ENCODE data around the gene NKG7.
A peak's percentile ranks its signal among the peaks of the same experiment; 100 is the strongest.
"Not testable (repeated sequence)": the region's sequence is repeated elsewhere in the genome, so short reads cannot be mapped to it uniquely, and the experiment has no call there.

NKG7 gene

GRCh38 chr19:51372649-51373504 is at the start of gene NKG7:
TSS of gene NKG7 (minus strand) at chr19:51372654. CDS start at chr19:51372535, 119 bp downstream.
- H3K4me3 ChIP-seq = peak within 1 kb of the TSS; percentile 62
- H3K4me2 ChIP-seq = peak within 1 kb of the TSS; percentile 99
- TF ChIP-seq Cebpa-rat (IDR thresholded peaks at IDR 0.05) = peak; percentile 24; the same call in 1 of the 2 replicates
- H3K9me3 ChIP-seq = no peaks in the 10 kb centered on the region
- H3K27me3 ChIP-seq = no peaks in the 10 kb centered on the region
- H3K4me1 ChIP-seq = peaks cover 95% of the 10 kb centered on the region
- peak within 1 kb of the TSS; percentile 83 for H3K9ac ChIP-seq
- peak within 1 kb of the TSS; percentile 96 for H3K27ac ChIP-seq
- H3K36me3 ChIP-seq = no peaks in the 10 kb centered on the region
- no peaks in the 10 kb centered on the region for H4K20me1 ChIP-seq

GRCh38 chr19:51422053-51422448 is 49.6 kb upstream of the NKG7 start:
- Histone ChIP-seq H4K20me1 (no peaks in the 10 kb centered on the region; the same call in 1 of the 2 replicates), H3K27me3 (no peaks in the 10 kb centered on the region), H3K27ac (no peak overlapping the region), H3K4me2 (peak overlapping the region; percentile 75), H3K4me3 (no peak overlapping the region), H3K4me1 (peaks cover 38% of the 10 kb centered on the region), H3K36me3 (no peaks in the 10 kb centered on the region), H3K9ac (no peak overlapping the region), H3K9me3 (no peaks in the 10 kb centered on the region)
- no peak for TF ChIP-seq Cebpa-rat (IDR thresholded peaks at IDR 0.05)

DNA sequence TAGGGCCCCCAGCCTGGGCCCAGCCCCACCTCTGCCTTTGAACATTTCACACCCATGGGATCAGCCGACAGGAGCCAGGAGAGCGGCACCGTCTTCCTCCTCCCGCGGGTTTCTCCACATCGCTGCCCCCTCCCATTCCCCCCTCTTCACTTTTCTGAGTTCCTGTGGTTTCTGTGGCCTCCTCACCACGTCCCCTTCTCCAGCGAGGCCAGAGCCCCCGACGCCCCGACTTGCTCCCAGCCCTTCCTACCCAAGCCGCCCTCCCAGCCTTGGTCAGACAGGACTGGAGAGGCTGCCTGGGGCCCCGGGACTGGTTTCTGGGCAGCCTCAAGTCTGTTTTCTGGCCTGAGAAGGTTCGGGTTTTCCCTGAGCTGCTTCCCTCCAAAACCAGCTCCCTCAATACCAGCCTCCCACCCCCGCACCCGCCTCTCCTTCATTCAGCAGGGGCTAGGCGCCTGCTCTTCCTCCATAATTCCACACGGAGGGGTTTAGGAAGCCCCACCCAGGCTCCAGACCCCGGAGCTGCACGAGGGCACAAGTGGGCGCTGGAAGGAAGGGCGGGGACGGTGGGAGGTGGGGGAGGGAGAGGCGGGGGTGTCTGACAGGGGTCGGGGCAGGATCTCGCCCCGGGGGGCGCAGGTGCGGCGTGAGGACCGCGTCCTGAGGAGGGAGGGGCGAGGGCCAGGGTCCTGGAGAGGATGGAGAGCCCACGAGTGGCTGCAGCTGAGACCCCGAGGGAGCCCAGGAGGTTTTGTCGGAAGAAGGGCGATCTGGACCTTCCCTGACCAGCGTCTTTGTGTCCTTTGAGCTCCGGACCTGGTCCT is 49.0 kb upstream of the NKG7 start:
- TF ChIP-seq Cebpa-rat (IDR thresholded peaks at IDR 0.05) = no peak
- Histone ChIP-seq H3K36me3 (no peaks in the 10 kb centered on the region), H4K20me1 (no peaks in the 10 kb centered on the region; the same call in 1 of the 2 replicates), H3K9ac (no peak overlapping the region), H3K4me1 (peaks cover 44% of the 10 kb centered on the region), H3K9me3 (no peaks in the 10 kb centered on the region), H3K4me2 (peak overlapping the region; percentile 75), H3K4me3 (no peak overlapping the region), H3K27ac (no peak overlapping the region), H3K27me3 (no peaks in the 10 kb centered on the region)

GRCh38 chr19:51420511-51420910 is 48.1 kb upstream of the NKG7 start:
- not testable (repeated sequence) for H3K9ac ChIP-seq, H3K4me3 ChIP-seq
- H3K4me2 ChIP-seq = peak overlapping the region; percentile 75

GRCh38 chr19:51418707-51419106 is 46.3 kb upstream of the NKG7 start:
- Histone ChIP-seq H3K27ac (no peak overlapping the region), H3K9me3 (no peaks in the 10 kb centered on the region), H3K36me3 (peaks cover 22% of the 10 kb centered on the region), H3K4me1 (peaks cover 47% of the 10 kb centered on the region), H3K27me3 (no peaks in the 10 kb centered on the region), H3K9ac (no peak overlapping the region), H3K4me3 (no peak overlapping the region), H3K4me2 (0 out of 2 replicates have a peak overlapping the region, but pooled peaks have one; percentile 87), H4K20me1 (no peaks in the 10 kb centered on the region; the same call in 1 of the 2 replicates)
- TF ChIP-seq Cebpa-rat (IDR thresholded peaks at IDR 0.05) = no peak

More at GRCh38 chr19:51420511-51420910, 48.1 kb upstream of the NKG7 start:
- H3K27ac ChIP-seq, H3K9me3 ChIP-seq, H4K20me1 ChIP-seq, H3K27me3 ChIP-seq, H3K36me3 ChIP-seq: not testable (repeated sequence)
- H3K4me1 ChIP-seq = peaks cover 47% of the 10 kb centered on the region

GRCh38 chr19:51417810-51418157 is 45.3 kb upstream of the NKG7 start:
- Histone ChIP-seq H3K9ac (peak overlapping the region; percentile 78), H4K20me1 (no peaks in the 10 kb centered on the region; the same call in 1 of the 2 replicates), H3K9me3 (no peaks in the 10 kb centered on the region), H3K27me3 (no peaks in the 10 kb centered on the region), H3K4me2 (peak overlapping the region; percentile 87), H3K4me1 (peaks cover 47% of the 10 kb centered on the region), H3K27ac (peak overlapping the region; percentile 81), H3K36me3 (peaks cover 31% of the 10 kb centered on the region), H3K4me3 (peak overlapping the region; percentile 65)
- no peak for TF ChIP-seq Cebpa-rat (IDR thresholded peaks at IDR 0.05)

DNA sequence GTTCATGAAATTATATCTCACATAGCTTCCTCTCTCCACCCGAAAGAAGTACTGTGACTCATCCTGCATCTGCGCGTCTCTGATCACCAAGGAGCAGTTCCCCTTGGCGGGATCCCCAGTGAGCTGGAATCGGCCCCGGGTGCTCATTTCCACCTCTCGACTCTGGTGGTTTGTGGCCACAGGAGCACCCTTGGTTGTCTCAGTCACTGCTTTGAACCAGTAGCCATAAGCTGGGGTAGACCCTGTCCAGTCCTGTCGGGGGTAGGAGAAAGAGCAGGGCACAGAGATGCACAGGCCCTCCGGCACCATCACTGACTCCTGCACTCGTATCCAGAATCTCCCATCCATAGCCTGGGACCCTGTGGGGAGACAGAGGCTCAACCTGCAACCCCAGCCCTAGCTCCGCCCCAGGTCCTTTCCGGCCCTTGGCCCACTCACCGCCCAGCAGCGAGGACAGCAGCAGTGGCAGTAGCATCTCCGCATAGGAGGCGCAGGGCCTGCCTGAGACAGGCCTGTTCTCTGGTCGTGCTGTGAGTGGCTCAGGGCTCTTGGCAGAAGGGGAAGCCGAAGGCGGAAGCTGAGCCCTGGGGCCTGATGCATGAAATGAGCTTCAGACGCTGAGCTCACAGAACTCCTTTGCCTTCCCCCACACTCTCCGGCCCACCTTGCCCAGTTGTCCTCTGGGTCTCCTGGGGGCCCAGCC is 44.8 kb upstream of the NKG7 start, which contains the start of gene SIGLEC10:
TSS of gene SIGLEC10 (minus strand) at position 536 of the 703 bp plus-strand sequence. CDS start at position 475, 61 bp downstream.
- H4K20me1 ChIP-seq = no peaks in the 10 kb centered on the region
- H3K4me2 ChIP-seq = peak within 1 kb of the TSS; percentile 87
- no peaks in the 10 kb centered on the region for H3K9me3 ChIP-seq
- H3K36me3 ChIP-seq = peaks cover 36% of the 10 kb centered on the region
- no peak for TF ChIP-seq Cebpa-rat (IDR thresholded peaks at IDR 0.05)
- H3K4me3 ChIP-seq = peak within 1 kb of the TSS; percentile 65
- peak within 1 kb of the TSS; percentile 81 for H3K27ac ChIP-seq
- H3K27me3 ChIP-seq = no peaks in the 10 kb centered on the region
- H3K9ac ChIP-seq = peak within 1 kb of the TSS; percentile 78
- H3K4me1 ChIP-seq = peaks cover 47% of the 10 kb centered on the region

DNA sequence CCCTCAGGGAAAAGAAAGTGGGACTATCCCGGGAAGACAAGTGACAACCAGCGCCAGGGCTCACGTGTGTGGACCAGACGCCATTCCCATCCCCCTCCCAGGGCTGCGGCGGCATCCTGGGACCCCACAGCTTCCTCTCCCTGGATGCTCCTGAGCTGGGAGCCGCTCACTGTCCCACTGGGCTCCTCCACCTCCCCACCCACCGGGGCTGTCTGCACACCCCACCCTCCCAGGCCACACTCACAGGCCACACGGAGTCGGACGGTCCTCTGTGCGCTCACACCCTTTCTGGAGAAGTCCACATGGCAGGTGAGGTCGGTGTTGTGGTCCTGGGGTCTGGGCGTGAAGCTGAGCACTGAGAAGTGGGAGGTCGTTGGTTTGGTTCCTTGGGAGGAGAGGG is 44.0 kb upstream of the NKG7 start:
- peak overlapping the region; percentile 87 for H3K4me2 ChIP-seq
- peak overlapping the region; percentile 81 for H3K27ac ChIP-seq

DNA sequence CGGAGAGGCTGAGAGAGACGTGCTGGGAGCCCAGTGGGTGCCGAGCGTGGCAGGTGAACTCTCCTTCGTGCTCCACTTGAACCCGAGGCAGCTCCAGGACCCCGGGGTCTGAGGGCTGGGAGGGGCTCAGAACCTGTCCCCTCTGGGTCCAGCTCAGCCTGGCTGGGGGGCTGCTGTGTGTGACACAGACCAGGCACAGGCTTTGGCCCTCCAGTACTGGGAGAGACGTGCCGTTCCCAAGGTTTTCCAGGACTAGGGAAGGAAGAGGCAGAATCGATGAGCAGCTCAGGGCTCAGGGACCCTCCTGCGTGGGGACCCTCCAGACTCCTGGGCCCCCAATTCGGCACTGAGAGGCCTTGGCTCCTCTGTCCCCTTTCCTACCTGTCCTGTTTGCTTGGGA is 42.7 kb upstream of the NKG7 start:
- Histone ChIP-seq H4K20me1 (no peaks in the 10 kb centered on the region), H3K4me3 (no peak overlapping the region), H3K4me2 (no peak overlapping the region), H3K4me1 (peaks cover 33% of the 10 kb centered on the region), H3K36me3 (peaks cover 44% of the 10 kb centered on the region), H3K27me3 (no peaks in the 10 kb centered on the region), H3K9ac (no peak overlapping the region), H3K9me3 (no peaks in the 10 kb centered on the region), H3K27ac (no peak overlapping the region)
- TF ChIP-seq Cebpa-rat (IDR thresholded peaks at IDR 0.05) = no peak

More for the DNA sequence above, 44.0 kb upstream of the NKG7 start:
- Histone ChIP-seq H3K9ac (peak overlapping the region; percentile 78), H3K4me1 (peaks cover 46% of the 10 kb centered on the region), H3K36me3 (peaks cover 37% of the 10 kb centered on the region), H3K4me3 (peak overlapping the region; percentile 65)
- H4K20me1 ChIP-seq, H3K27me3 ChIP-seq, H3K9me3 ChIP-seq: not testable (repeated sequence)

Measured in BLaER1 (cell line).